Fibroblast of skin of right biceps (primary cell): ENCODE results near the gene PARD3B.

Source experiments
- DNase-seq: peaks from one replicate; pipeline ENCODE4 v3.0.0-alpha.2; 2013

PARD3B gene

GRCh38 chr2:204541637-204542036, 3.6 kb upstream of the PARD3B start:
- DNase-seq: no peak

- no peak for DNase-seq
Measured at GRCh38 chr2:204542982-204543608, 2.2 kb upstream of the PARD3B start.

GRCh38 chr2:204545861-204546735, 823 bp downstream of the PARD3B start:
- DNase-seq: no peak

GRCh38 chr2:204550751-204551511, 5.7 kb downstream of the PARD3B start:
- DNase-seq: peak; percentile 65

GRCh38 chr2:204551512-204551863, 6.2 kb downstream of the PARD3B start:
- DNase-seq: no peak

GRCh38 chr2:204557604-204558003, 12.3 kb downstream of the PARD3B start:
- DNase-seq: no peak

GRCh38 chr2:204559358-204559757, 14.1 kb downstream of the PARD3B start:
- peak; percentile 7 for DNase-seq

- no peak for DNase-seq
Measured at GRCh38 chr2:204560902-204561301, 15.6 kb downstream of the PARD3B start.

GRCh38 chr2:204561771-204562170, 16.5 kb downstream of the PARD3B start:
- DNase-seq: no peak

- no peak for DNase-seq
Measured at GRCh38 chr2:204566439-204566838, 21.2 kb downstream of the PARD3B start.

- no peak for DNase-seq
Measured at GRCh38 chr2:204570421-204570820, 25.1 kb downstream of the PARD3B start.

GRCh38 chr2:204571041-204571440, 25.8 kb downstream of the PARD3B start:
- no peak for DNase-seq

- no peak for DNase-seq
Measured at GRCh38 chr2:204571911-204572310, 26.6 kb downstream of the PARD3B start.

GRCh38 chr2:204573221-204573620, 27.9 kb downstream of the PARD3B start:
- DNase-seq: no peak

- DNase-seq: no peak
Measured at GRCh38 chr2:204574486-204574885, 29.2 kb downstream of the PARD3B start.

GRCh38 chr2:204575463-204575862, 30.2 kb downstream of the PARD3B start:
- DNase-seq: no peak

GRCh38 chr2:204576362-204576979, 31.2 kb downstream of the PARD3B start:
- DNase-seq: no peak

- no peak for DNase-seq
Measured at GRCh38 chr2:204578928-204579598, 33.8 kb downstream of the PARD3B start.

GRCh38 chr2:204581946-204582345, 36.7 kb downstream of the PARD3B start:
- DNase-seq: no peak

- DNase-seq: no peak
Measured at GRCh38 chr2:204583773-204584172, 38.5 kb downstream of the PARD3B start.

GRCh38 chr2:204585930-204586329, 40.7 kb downstream of the PARD3B start:
- DNase-seq: no peak

GRCh38 chr2:204586444-204587180, 41.3 kb downstream of the PARD3B start:
- no peak for DNase-seq
